ENCODE data around the gene OPCML.

Gene OPCML

DNA sequence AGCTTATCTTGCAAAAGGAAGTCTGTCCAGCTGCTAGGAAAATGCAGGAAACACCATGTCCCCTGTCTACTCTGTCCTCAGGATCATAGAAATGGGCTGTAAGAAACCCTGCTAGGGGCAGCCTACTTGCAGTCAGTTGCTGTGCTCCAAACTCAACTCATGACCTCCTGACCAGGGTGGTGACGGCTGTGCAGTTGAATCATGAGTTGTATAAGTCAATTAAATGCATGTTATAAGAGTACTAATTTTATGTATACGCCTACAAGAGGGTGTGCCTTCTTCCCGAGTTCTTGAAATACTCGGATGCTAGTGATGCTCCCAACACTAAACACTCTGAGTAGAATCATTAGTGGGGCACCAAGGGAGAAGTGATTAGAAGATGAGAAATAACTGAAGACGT lies 776.4 kb downstream of the OPCML start:
- TF ChIP-seq, protein P1, sequence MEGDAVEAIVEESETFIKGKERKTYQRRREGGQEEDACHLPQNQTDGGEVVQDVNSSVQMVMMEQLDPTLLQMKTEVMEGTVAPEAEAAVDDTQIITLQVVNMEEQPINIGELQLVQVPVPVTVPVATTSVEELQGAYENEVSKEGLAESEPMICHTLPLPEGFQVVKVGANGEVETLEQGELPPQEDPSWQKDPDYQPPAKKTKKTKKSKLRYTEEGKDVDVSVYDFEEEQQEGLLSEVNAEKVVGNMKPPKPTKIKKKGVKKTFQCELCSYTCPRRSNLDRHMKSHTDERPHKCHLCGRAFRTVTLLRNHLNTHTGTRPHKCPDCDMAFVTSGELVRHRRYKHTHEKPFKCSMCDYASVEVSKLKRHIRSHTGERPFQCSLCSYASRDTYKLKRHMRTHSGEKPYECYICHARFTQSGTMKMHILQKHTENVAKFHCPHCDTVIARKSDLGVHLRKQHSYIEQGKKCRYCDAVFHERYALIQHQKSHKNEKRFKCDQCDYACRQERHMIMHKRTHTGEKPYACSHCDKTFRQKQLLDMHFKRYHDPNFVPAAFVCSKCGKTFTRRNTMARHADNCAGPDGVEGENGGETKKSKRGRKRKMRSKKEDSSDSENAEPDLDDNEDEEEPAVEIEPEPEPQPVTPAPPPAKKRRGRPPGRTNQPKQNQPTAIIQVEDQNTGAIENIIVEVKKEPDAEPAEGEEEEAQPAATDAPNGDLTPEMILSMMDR (IDR thresholded peaks at IDR 0.05; ENCODE audit: control insufficient read depth, insufficient read depth, low read depth, low read length, missing control alignments) = no peak
- H3K4me3 ChIP-seq (ENCODE audit: control insufficient read depth, low read depth, low read length) = no peak overlapping the region
- DNase-seq (ENCODE audit: low read depth) = no peak

DNA sequence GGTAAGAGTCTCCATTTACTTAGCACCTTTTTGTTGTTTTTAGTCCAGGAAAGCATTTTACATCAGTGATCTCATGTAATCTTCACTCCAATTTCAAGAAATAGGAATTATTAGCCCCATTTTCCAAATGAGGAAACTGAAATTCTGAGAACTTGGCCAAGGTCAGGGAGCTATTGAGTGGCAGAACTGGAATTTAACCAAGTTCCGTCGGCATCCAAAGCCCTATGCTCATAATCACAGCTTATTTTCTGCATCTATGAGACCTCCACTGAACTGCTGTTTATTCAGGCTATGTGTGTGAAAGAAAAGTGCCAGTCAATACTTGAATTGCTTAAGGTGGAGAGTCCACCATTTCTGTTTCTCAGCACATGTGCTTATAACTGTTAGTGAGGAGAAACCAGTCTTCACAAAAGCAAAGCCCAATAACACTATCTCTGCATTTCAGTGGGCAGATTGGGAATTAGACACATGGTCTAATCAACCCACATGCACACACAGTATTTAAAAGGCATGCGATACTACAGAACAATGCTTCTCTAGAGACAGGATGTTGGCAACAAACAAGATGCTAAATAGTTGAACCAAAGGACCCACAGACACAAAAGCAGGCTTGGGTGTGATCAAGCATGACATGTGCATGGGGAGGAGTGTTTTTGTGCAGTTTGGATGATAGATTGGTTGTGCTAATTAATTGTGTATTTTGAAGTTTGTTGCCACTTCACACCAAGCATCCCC lies 780.6 kb downstream of the OPCML start:
- DNase-seq (ENCODE audit: low read depth) = no peak
- TF ChIP-seq, protein P1 (IDR thresholded peaks at IDR 0.05; ENCODE audit: control insufficient read depth, insufficient read depth, low read depth, low read length, missing control alignments) = no peak
- no peak overlapping the region for H3K4me3 ChIP-seq (ENCODE audit: control insufficient read depth, low read depth, low read length)

DNA sequence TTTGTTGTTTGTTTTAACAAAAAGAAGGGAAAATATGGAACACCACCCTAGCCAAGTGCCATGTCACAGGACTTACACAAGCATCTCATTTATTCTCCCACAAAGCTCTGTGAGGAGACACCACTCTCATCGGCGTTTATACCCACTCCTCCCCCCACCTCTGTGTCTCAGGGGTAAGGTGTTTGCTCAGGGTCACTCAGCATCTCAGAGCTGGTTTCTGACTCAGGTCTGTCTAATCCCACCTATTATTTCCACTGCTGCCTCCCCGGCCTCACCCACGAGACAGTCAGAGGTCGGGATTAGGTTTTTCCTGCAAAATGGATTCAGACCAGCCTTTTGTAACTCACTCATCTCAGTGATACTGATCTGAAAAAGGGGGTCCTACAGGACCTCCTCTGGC lies 786.0 kb downstream of the OPCML start:
- no peak overlapping the region for H3K4me3 ChIP-seq (ENCODE audit: control insufficient read depth, low read depth, low read length)
- no peak for DNase-seq (ENCODE audit: low read depth)
- TF ChIP-seq, protein P1 (IDR thresholded peaks at IDR 0.05; ENCODE audit: control insufficient read depth, insufficient read depth, low read depth, low read length, missing control alignments) = no peak

DNA sequence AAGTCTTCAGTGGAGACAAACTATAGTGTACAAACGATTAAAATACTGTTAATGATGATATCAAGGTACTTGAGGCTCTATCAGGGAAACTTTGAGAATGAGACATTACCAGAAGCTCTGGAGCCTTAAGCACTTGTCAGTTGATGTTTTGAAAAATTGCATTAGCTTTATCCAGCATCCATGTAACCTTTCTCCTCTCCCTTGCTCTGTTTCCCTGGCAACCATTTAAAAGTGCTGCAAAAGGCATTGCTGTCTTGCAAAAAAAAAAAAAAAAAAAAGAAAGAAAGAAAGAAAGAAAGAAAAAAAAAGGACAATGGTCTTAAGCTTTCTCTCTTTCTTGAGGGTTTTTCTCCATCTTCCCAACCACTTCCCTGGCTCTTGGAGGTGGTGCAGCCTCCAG lies 787.0 kb downstream of the OPCML start:
- TF ChIP-seq, protein P1 (IDR thresholded peaks at IDR 0.05; ENCODE audit: control insufficient read depth, insufficient read depth, low read depth, low read length, missing control alignments) = no peak
- DNase-seq (ENCODE audit: low read depth) = no peak
- H3K4me3 ChIP-seq (ENCODE audit: control insufficient read depth, low read depth, low read length) = no peak overlapping the region

DNA sequence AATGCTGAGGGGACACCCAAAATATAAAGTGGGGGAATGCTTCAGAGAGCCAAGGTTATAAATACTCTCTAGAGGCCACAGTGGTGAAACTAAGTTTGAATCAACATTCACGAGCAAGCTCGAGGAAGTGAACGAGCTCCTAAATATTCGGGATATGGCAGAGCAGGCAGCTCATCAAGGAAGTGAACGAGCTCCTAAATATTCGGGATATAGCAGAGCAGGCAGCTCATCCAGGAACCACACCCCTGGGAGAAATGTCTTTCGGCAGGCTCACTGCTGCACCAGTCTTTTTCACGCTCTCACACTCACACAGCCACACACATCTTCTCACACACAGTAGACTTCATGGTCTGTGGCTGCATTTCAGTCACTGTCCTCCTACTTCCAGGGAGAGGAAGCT lies 787.5 kb downstream of the OPCML start:
- no peak overlapping the region for H3K4me3 ChIP-seq (ENCODE audit: control insufficient read depth, low read depth, low read length)
- TF ChIP-seq, protein P1 (IDR thresholded peaks at IDR 0.05; ENCODE audit: control insufficient read depth, insufficient read depth, low read depth, low read length, missing control alignments) = no peak
- DNase-seq (ENCODE audit: low read depth) = peak; percentile 14

DNA sequence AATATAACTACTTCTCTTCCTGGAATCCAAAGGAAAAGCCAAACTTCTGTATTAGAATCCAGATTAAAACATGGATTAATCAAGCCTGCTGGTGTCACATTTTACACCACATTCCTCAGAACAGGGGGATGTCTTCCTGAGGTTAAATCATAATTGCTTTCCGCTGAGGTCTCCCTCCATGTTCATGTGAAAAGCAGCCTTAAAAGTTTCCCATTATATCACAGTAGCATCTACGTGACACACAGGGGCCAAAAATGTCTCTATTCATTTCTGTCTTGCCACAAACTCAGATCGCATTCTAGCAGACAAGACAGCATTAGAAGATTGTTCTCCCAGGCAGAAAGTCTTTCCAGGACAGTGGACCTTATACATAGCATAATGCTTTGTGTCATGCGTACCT lies 788.7 kb downstream of the OPCML start:
- DNase-seq (ENCODE audit: low read depth) = no peak
- TF ChIP-seq, protein P1 (IDR thresholded peaks at IDR 0.05; ENCODE audit: control insufficient read depth, insufficient read depth, low read depth, low read length, missing control alignments) = no peak
- H3K4me3 ChIP-seq (ENCODE audit: control insufficient read depth, low read depth, low read length) = no peak overlapping the region

Measured in AG09309 (cell line).